ENCODE results near the gene KLF17. TPM values are rescaled to one million over a fixed set of nuclear protein-coding genes. Genes with fewer than 3 reads are reported as not detected.
"Not testable (repeated sequence)": the region's sequence is repeated elsewhere in the genome, so short reads cannot be mapped to it uniquely, and the experiment has no call there.

KLF17 gene
- total and polyA plus RNA-seq, 2 experiments from 2014 or later, result not detected

DNA sequence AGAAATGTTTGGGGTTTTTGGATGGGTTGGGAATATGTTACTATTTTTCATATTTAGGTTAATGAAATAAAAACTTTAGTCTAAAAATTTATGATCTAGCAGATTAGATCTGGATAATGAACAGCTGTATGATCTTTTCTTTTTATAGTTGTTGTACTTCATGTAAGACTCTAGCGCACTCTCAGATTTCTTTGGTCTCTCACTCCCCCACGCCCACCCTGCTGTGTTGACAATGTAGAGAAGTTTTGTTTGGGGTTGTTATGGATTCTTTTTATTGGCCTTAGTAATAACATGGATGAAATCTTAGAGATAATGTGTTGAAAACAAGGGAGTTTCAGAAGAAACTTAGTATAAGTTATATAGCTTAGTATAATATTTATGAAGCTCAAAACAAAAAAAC, 17.3 kb downstream of the KLF17 start:
- Histone ChIP-seq H3K36me3 (no peaks in the 10 kb centered on the region), H3K4me3 (no peak overlapping the region), H3K27ac (no peak overlapping the region), H3K27me3 (no peaks in the 10 kb centered on the region), H3K9me3 (ENCODE audit: low read depth) (no peaks in the 10 kb centered on the region), H3K4me1 (ENCODE audit: low read depth) (no peaks in the 10 kb centered on the region)
- no peak for DNase-seq (ENCODE audit: low read depth in 1 of 2, low spot score in 1 of 2)
- TF ChIP-seq, protein P1, sequence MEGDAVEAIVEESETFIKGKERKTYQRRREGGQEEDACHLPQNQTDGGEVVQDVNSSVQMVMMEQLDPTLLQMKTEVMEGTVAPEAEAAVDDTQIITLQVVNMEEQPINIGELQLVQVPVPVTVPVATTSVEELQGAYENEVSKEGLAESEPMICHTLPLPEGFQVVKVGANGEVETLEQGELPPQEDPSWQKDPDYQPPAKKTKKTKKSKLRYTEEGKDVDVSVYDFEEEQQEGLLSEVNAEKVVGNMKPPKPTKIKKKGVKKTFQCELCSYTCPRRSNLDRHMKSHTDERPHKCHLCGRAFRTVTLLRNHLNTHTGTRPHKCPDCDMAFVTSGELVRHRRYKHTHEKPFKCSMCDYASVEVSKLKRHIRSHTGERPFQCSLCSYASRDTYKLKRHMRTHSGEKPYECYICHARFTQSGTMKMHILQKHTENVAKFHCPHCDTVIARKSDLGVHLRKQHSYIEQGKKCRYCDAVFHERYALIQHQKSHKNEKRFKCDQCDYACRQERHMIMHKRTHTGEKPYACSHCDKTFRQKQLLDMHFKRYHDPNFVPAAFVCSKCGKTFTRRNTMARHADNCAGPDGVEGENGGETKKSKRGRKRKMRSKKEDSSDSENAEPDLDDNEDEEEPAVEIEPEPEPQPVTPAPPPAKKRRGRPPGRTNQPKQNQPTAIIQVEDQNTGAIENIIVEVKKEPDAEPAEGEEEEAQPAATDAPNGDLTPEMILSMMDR (IDR thresholded peaks at IDR 0.05; ENCODE audit: low read depth, low read length), result no peak

DNA sequence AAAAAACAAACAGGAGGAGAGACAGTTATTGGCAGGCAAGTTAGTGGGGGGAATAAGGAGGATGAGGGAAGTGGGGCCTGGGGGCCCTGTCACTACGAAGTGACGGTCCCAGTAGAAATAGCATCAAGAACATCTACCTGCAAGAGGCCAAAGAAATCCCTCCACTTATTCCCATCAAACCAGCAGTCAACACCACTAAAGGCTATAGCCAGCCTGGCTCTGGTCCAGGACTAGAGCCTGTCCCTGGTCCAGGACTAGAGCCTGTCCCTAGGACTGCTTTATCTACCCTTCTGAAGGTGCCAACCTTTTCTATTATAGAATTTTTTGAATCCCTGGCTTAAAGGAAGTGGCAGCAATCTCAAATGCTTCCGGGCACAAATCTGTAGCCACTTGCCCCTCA, 19.6 kb downstream of the KLF17 start:
- Histone ChIP-seq H3K27ac (no peak overlapping the region), H3K4me3 (no peak overlapping the region), H3K36me3 (no peaks in the 10 kb centered on the region), H3K4me1 (ENCODE audit: low read depth) (no peaks in the 10 kb centered on the region), H3K9me3 (ENCODE audit: low read depth) (no peaks in the 10 kb centered on the region), H3K27me3 (no peaks in the 10 kb centered on the region)
- no peak for DNase-seq (ENCODE audit: low read depth in 1 of 2, low spot score in 1 of 2)
- TF ChIP-seq, protein P1 (IDR thresholded peaks at IDR 0.05; ENCODE audit: low read depth, low read length), result no peak

DNA sequence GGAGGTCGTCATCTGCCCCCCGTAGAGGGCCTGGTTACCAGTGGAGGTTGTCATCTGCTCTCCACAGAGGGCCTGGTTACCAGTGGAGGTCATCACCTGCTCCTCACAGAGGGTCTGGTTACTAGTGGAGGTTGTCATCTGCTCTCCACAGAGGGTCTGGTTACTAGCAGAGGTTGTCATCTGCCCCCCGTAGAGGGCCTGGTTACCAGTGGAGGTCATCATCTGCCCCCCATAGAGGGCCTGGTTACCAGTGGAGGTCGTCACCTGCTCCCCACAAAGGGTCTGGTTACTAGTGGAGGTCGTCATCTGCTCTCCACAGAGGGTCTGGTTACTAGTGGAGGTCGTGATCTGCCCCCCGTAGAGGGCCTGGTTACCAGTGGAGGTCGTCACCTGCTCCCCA, 20.9 kb downstream of the KLF17 start:
- not testable (repeated sequence) for H3K4me1 ChIP-seq (ENCODE audit: low read depth); H3K36me3 ChIP-seq; H3K9me3 ChIP-seq (ENCODE audit: low read depth); DNase-seq (ENCODE audit: low read depth in 1 of 2, low spot score in 1 of 2); H3K27ac ChIP-seq; H3K27me3 ChIP-seq; H3K4me3 ChIP-seq

DNA sequence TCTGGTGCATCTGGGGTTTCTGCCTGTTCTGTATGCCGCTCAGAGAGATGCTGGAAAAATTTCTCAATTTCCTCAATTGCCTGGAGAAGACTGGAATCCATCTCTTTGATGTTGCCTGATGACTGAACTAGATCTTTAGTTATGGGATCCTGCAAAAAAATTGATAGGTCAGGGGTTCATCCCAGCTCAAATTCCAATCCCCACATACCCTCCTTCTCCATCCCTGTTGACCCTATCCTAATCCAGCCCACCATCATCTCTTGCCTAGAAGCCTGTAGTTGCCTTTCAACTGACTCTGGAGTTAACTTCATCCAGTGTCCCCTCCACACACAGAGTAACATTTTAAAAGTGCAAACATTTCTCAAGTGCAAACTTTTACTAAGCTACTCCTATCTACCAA, 22.9 kb downstream of the KLF17 start, which contains the start of gene KLF18:
Gene KLF18 (minus strand): TSS at position 101 of the 400 bp plus-strand sequence. CDS start 0 bp downstream, at position 101.
- DNase-seq (ENCODE audit: low read depth in 1 of 2, low spot score in 1 of 2), result no peak
- Histone ChIP-seq H3K27ac (no peak within 1 kb of the TSS), H3K27me3 (no peaks in the 10 kb centered on the region)

DNA sequence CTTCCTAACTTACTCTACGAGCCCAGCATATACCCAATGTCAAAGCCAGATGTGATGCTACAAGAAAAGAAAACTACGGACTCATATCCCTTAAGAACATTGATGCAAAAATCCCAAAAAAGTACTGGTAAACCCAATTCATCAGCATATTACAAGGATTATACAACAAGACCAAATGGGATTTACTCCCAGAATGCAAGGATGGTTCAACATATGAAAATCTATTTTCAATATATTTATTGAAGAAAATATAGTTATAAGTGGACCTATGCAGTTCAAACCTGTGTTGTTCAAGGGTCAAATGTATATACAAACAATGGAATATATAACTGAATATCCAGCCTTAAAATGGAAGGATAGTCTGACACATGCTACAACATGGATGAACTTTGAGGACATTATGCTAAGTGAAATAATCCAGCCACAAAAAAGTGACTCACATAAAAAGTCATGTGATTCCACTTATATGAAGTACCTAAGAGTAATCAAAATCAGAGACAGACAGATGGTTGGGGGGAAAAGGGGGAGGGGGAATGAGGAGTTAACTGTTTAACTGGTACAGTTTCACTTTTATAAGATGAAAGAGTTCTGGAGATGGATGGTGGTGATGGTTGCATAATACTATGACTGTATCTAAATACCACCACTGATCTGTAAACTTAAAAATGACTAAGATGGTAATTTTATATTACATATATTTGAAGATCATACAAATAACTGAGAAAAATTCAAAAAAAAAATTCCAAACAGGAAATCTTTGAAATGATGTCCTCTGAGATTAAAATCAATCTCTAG, 26.5 kb downstream of the KLF17 start:
- H3K27ac ChIP-seq, result no peak overlapping the region
- H3K36me3 ChIP-seq, result no peaks in the 10 kb centered on the region
- H3K4me3 ChIP-seq, result no peak overlapping the region
- DNase-seq (ENCODE audit: low read depth in 1 of 2, low spot score in 1 of 2), result no peak
- H3K4me1 ChIP-seq (ENCODE audit: low read depth), result no peaks in the 10 kb centered on the region
- TF ChIP-seq, protein P1 (IDR thresholded peaks at IDR 0.05; ENCODE audit: low read depth, low read length), result no peak
- no peaks in the 10 kb centered on the region for H3K9me3 ChIP-seq (ENCODE audit: low read depth)
- no peaks in the 10 kb centered on the region for H3K27me3 ChIP-seq

More for the DNA sequence above, 22.9 kb downstream of the KLF17 start, which contains the start of gene KLF18:
- H3K36me3 ChIP-seq, result no peaks in the 10 kb centered on the region
- H3K9me3 ChIP-seq (ENCODE audit: low read depth), result no peaks in the 10 kb centered on the region
- TF ChIP-seq, protein P1 (IDR thresholded peaks at IDR 0.05; ENCODE audit: low read depth, low read length), result no peak
- no peaks in the 10 kb centered on the region for H3K4me1 ChIP-seq (ENCODE audit: low read depth)
- H3K4me3 ChIP-seq, result no peak within 1 kb of the TSS

Data from cardiac muscle cell (in vitro differentiated cells and primary cell).